Spleen (tissue), 7 donors: ENCODE data around the gene FBXL16.

Experiments used
- CTCF ChIP-seq, 11 experiments: fragments of 200-600 bp in 7 of 11; fragments of 450-650 bp in 4 of 11; sonication (generic) in 4 of 11; IDR thresholded peaks in 8 of 11; conservative IDR thresholded peaks in 3 of 11; 1 replicate in 7 of 11; 2 replicates in 4 of 11; pipeline versions ENCODE4 v1.4.0 to v1.8.0; 2016 to 2021; ENCODE audit warnings: antibody characterized with exemption in 11 of 11, inconsistent platforms in 4 of 11, mild to moderate bottlenecking in 1 of 11
- POLR2AphosphoS5 ChIP-seq, 3 donors: sonication (generic); formaldehyde crosslinking; IDR thresholded peaks; one replicate each; pipeline ENCODE4 v1.5.1; 2017; ENCODE audit warnings: antibody characterized with exemption in 3 of 3
- donor health status: DM: no; HTN: no; CAD: no; lungs with moderate emphysema.
- donor health status: DM: no; HTN: no; CAD: no.
- donor health status: DM: no; HTN: no; CAD: no.

DNA sequence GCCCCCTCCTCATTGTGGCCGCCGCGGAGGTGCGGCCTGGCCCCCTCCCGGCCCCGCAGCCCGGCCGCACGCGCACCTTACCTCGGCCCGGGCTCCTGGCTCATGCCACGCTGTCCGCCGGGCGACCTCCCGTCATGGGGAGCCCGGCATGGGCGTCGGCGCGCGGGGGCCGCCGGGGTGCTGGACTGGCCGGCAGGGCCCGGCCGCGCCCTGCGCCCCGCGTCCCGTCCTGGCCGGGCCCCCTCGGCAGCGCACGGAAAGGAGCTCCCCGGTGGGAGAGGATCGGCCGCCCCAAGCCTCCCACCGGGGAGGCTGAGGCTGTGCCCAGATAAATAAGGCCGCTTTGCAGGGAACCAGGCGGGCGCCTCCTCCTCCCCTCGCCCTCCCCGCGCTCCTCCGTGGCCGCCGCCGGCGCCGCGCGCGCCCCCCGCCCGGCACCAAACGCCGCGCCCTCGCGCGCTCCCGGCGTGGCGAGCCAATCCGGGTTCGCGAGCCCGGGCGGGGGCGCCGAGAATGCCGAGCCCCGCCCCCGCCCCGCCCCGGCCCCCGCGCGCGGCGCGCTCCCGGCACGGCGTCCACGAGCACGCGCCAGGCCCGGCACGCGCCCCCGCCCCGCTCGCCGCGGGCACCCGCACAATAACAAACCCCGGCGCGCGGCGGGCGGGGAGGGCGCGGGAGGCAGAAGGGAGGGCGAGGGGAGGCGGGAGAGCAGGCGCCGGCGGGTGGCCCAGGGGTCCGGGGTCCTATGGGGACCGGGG lies at the start of gene FBXL16:
- TF ChIP-seq CTCF (IDR thresholded peaks at IDR 0.05 in 8 of 11, conservative IDR thresholded peaks at IDR 0.05 in 3 of 11) (no peak), POLR2AphosphoS5 (IDR thresholded peaks at IDR 0.05) (no peak)
